GM21447 (cell line): ENCODE measurements around the gene SLCO4A1.

Source experiments
- ATAC-seq: cut with Tn5 transposase; IDR thresholded peaks from one replicate; pipeline ENCODE4 v1.9.1; 2021; ENCODE audit not compliant: unreplicated experiment

The SLCO4A1 gene

GRCh38 chr20:62606016-62606415 lies 36.3 kb upstream of the SLCO4A1 start:
- ATAC-seq, result no peak

GRCh38 chr20:62606551-62607201 lies 35.6 kb upstream of the SLCO4A1 start:
- no peak for ATAC-seq

GRCh38 chr20:62607366-62608217 lies 34.7 kb upstream of the SLCO4A1 start:
- no peak for ATAC-seq

GRCh38 chr20:62608218-62608565 lies 34.1 kb upstream of the SLCO4A1 start:
- ATAC-seq, result no peak

GRCh38 chr20:62609279-62609720 lies 33.0 kb upstream of the SLCO4A1 start:
- no peak for ATAC-seq

- no peak for ATAC-seq
These were observed 32.2 kb upstream of the SLCO4A1 start for GRCh38 chr20:62609811-62610757.

- no peak for ATAC-seq
These were observed 31.3 kb upstream of the SLCO4A1 start for GRCh38 chr20:62611012-62611411.

GRCh38 chr20:62611819-62612218 lies 30.5 kb upstream of the SLCO4A1 start:
- no peak for ATAC-seq

- no peak for ATAC-seq
These were observed 28.0 kb upstream of the SLCO4A1 start for GRCh38 chr20:62614085-62614960.

- ATAC-seq, result no peak
These were observed 27.2 kb upstream of the SLCO4A1 start for GRCh38 chr20:62614961-62615680.

GRCh38 chr20:62615750-62616251 lies 26.5 kb upstream of the SLCO4A1 start:
- no peak for ATAC-seq

- ATAC-seq, result no peak
These were observed 25.3 kb upstream of the SLCO4A1 start for GRCh38 chr20:62616728-62617621.

GRCh38 chr20:62617711-62618483 lies 24.4 kb upstream of the SLCO4A1 start:
- peak; percentile 46 for ATAC-seq

- ATAC-seq, result peak; percentile 54
These were observed 23.4 kb upstream of the SLCO4A1 start for GRCh38 chr20:62618611-62619529.

GRCh38 chr20:62620625-62621024 lies 21.7 kb upstream of the SLCO4A1 start:
- ATAC-seq, result no peak

GRCh38 chr20:62621251-62622110 lies 20.8 kb upstream of the SLCO4A1 start:
- no peak for ATAC-seq
